ENCODE results near the gene THADA.

- TF ChIP-seq CTCF (IDR thresholded peaks at IDR 0.05) = no peak
- TF ChIP-seq EP300 (IDR thresholded peaks at IDR 0.05) = no peak
- TF ChIP-seq POLR2A (IDR thresholded peaks at IDR 0.05) = no peak
Observed at GRCh38 chr2:43210125-43210466, 385.7 kb downstream of the THADA start.

Measured in upper lobe of left lung (tissue), 4 donors.